Esophagus muscularis mucosa (tissue), 4 donors: ENCODE results near the gene GFPT2. TPM values are rescaled to one million over a fixed set of nuclear protein-coding genes. Genes with fewer than 3 reads are reported as not detected.
A peak's percentile ranks its signal among the peaks of the same experiment; 100 is the strongest.

Experiments
- DNase-seq: peaks from one replicate; pipeline ENCODE4 v3.0.0-alpha.2; 2017; ENCODE audit errors: extremely low spot score
- H3K27ac ChIP-seq, 4 donors: fragments of 200-600 bp; sonication (generic); replicated peaks in 1 of 4; 1 replicate in 3 of 4; 2 replicates in 1 of 4; pipeline ENCODE4 v1.5.1; 2016 to 2019; ENCODE audit warnings: mild to moderate bottlenecking in 1 of 4
- H3K27me3 ChIP-seq, 4 donors: fragments of 200-600 bp; sonication (generic); one replicate each; pipeline versions ENCODE4 v1.5.1 to v1.6.0; 2016 to 2019
- H3K36me3 ChIP-seq, 4 donors: fragments of 200-600 bp; sonication (generic); one replicate each; pipeline ENCODE4 v1.5.1; 2016 to 2019
- H3K4me1 ChIP-seq, 4 donors: fragments of 200-600 bp; sonication (generic); one replicate each; pipeline ENCODE4 v1.5.1; 2016 to 2019
- H3K4me3 ChIP-seq, 4 donors: fragments of 200-600 bp; sonication (generic); 1 replicate in 2 of 4; 2 replicates in 2 of 4; pipeline ENCODE4 v1.5.1; 2016 to 2019; ENCODE audit warnings: mild to moderate bottlenecking in 4 of 4, moderate library complexity in 1 of 4
- H3K9me3 ChIP-seq, 4 donors: fragments of 200-600 bp; sonication (generic); 1 replicate in 3 of 4; 2 replicates in 1 of 4; pipeline ENCODE4 v1.5.1; 2016 to 2019
- EP300 ChIP-seq: sonication (generic); formaldehyde crosslinking; IDR thresholded peaks from one replicate; pipeline ENCODE4 v1.6.1; 2017; ENCODE audit warnings: antibody characterized with exemption
- POLR2A ChIP-seq: fragments of 450-650 bp; IDR thresholded peaks from one replicate; pipeline ENCODE4 v1.6.1; 2017; ENCODE audit warnings: antibody characterized with exemption, moderate library complexity, mild to moderate bottlenecking, low read depth
- POLR2AphosphoS5 ChIP-seq, 2 donors: sonication (generic); formaldehyde crosslinking; IDR thresholded peaks; one replicate each; pipeline ENCODE4 v1.6.1; 2017; ENCODE audit warnings: antibody characterized with exemption in 2 of 2
- WGBS: methylation state at CpG from one replicate; pipeline ENCODE4 v1.1.5; 2018; 5-methylcytosine and 5-hydroxymethylcytosine counted together
- intact Hi-C: fragments of 100-400 bp; cut with DNase I; formaldehyde crosslinking; loops from one replicate; pipeline ENCODE4 v1.15.1; 2023
- total RNA-seq, 4 donors: library from RNA; depleted of rRNA; stranded (reverse); fragments of >200 nt; gene quantifications; one replicate each; pipeline versions ENCODE4 v1.1.0 to v1.2.1, GENCODE V29; 2016
- TF ChIP-seq, protein P1 (sequence below), 3 experiments: fragments of 200-600 bp in 2 of 3; fragments of 450-650 bp in 1 of 3; sonication (generic) in 2 of 3; IDR thresholded peaks; one replicate each; pipeline ENCODE4 v1.5.1; 2017 to 2019; ENCODE audit warnings: antibody characterized with exemption in 3 of 3, mild to moderate bottlenecking in 2 of 3, moderate library complexity in 1 of 3

Gene GFPT2
- total RNA-seq, 4 donors from 2014 or later: 30.1 to 114 (median 33.6) TPM

- peaks cover 27 to 58% (median 38%) of the 10 kb centered on the region in 4 donors for H3K36me3 ChIP-seq
- WGBS: 89% methylated on average over 4 of the region's 15 CpGs
- H3K27ac ChIP-seq: no peak overlapping the region
- TF ChIP-seq EP300 (no peak), POLR2A (no peak), POLR2AphosphoS5 (IDR thresholded peaks at IDR 0.05) (no peak)
- TF ChIP-seq, protein P1, sequence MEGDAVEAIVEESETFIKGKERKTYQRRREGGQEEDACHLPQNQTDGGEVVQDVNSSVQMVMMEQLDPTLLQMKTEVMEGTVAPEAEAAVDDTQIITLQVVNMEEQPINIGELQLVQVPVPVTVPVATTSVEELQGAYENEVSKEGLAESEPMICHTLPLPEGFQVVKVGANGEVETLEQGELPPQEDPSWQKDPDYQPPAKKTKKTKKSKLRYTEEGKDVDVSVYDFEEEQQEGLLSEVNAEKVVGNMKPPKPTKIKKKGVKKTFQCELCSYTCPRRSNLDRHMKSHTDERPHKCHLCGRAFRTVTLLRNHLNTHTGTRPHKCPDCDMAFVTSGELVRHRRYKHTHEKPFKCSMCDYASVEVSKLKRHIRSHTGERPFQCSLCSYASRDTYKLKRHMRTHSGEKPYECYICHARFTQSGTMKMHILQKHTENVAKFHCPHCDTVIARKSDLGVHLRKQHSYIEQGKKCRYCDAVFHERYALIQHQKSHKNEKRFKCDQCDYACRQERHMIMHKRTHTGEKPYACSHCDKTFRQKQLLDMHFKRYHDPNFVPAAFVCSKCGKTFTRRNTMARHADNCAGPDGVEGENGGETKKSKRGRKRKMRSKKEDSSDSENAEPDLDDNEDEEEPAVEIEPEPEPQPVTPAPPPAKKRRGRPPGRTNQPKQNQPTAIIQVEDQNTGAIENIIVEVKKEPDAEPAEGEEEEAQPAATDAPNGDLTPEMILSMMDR (IDR thresholded peaks at IDR 0.05): no peak
- DNase-seq: no peak
- H3K9me3 ChIP-seq: no peaks in the 10 kb centered on the region
- H3K4me3 ChIP-seq: no peak overlapping the region
- no peaks in the 10 kb centered on the region for H3K27me3 ChIP-seq
- peaks cover 0 to 24% (median 8%) of the 10 kb centered on the region in 4 donors for H3K4me1 ChIP-seq
- intact Hi-C loops: no loop called here
Measured at GRCh38 chr5:180334751-180335613, 18.2 kb downstream of the GFPT2 start.

DNA sequence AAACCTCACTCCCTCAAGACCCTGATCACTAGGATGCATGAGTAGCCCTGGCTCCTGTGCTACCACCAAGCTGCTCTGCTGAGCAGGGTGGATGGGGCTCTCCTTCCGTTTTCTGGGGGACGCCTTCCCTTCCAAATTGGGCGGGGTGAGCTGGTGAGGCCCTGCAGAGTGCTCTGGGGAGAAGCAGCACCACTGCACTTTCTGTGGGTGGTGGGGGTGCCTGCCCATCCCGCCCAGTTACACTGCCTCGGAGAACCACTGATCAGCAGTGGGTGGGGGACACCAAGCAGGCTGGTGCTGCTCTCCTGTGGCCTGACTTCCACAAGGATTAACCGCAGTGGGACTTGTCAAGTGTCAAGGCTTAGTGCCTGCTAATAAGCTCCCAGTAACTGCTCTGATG lies 19.0 kb downstream of the GFPT2 start:
- peaks cover 27 to 65% (median 38%) of the 10 kb centered on the region in 4 donors for H3K36me3 ChIP-seq
- TF ChIP-seq, protein P1 (IDR thresholded peaks at IDR 0.05): no peak
- TF ChIP-seq POLR2AphosphoS5 (IDR thresholded peaks at IDR 0.05) (no peak), POLR2A (no peak), EP300 (no peak)
- 79% methylated on average over 2 of the region's 6 CpGs for WGBS
- H3K27me3 ChIP-seq: no peaks in the 10 kb centered on the region
- peak overlapping the region in 1 of 4 donors; percentile 14 for H3K27ac ChIP-seq
- intact Hi-C loops: no loop called here
- H3K4me1 ChIP-seq: peaks cover 0 to 26% (median 9%) of the 10 kb centered on the region in 4 donors
- DNase-seq: no peak
- H3K9me3 ChIP-seq: no peaks in the 10 kb centered on the region
- no peak overlapping the region for H3K4me3 ChIP-seq

GRCh38 chr5:180333661-180334060 lies 19.5 kb downstream of the GFPT2 start:
- no peaks in the 10 kb centered on the region for H3K9me3 ChIP-seq
- H3K36me3 ChIP-seq: peaks cover 27 to 65% (median 38%) of the 10 kb centered on the region in 4 donors
- no peak for DNase-seq
- H3K27ac ChIP-seq: no peak overlapping the region
- peaks cover 0 to 26% (median 9%) of the 10 kb centered on the region in 4 donors for H3K4me1 ChIP-seq
- intact Hi-C loops: no loop called here
- 72% methylated on average over 3 of the region's 4 CpGs for WGBS
- no peak overlapping the region for H3K4me3 ChIP-seq
- TF ChIP-seq EP300 (no peak), POLR2AphosphoS5 (IDR thresholded peaks at IDR 0.05) (no peak), POLR2A (no peak)
- TF ChIP-seq, protein P1 (IDR thresholded peaks at IDR 0.05): no peak
- no peaks in the 10 kb centered on the region for H3K27me3 ChIP-seq

DNA sequence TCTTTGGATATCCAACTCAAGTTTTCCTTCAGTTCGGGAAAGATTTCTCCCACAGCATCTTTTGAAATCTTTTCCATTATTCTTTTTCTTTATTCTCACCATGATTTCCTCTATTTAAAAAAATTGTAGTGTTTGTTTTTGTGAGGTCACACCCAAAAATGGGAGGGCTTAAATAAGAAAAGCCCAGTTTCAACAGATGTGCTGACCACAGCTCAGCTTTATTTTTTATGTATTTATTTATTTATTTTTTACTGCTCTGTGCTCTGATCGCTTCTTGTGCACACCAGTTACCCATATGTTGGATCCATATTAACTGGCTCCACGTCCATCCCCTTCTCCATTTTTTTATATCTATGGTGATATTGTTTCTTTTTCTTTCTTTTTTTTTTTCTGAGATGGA lies 20.3 kb downstream of the GFPT2 start:
- Histone ChIP-seq H3K4me3 (no peak overlapping the region), H3K27ac (peak overlapping the region in 2 of 4 donors; percentile 66 to 71), H3K27me3 (no peaks in the 10 kb centered on the region), H3K4me1 (peaks cover 0 to 26% (median 9%) of the 10 kb centered on the region in 4 donors), H3K36me3 (peaks cover 26 to 57% (median 32%) of the 10 kb centered on the region in 4 donors), H3K9me3 (no peaks in the 10 kb centered on the region)
- 90% methylated on average over 3 of the region's 3 CpGs for WGBS
- intact Hi-C loops: no loop called here
- no peak for DNase-seq
- TF ChIP-seq, protein P1 (IDR thresholded peaks at IDR 0.05): no peak
- no peak for TF ChIP-seq EP300
- no peak for TF ChIP-seq POLR2A
- TF ChIP-seq POLR2AphosphoS5 (IDR thresholded peaks at IDR 0.05): no peak
